Suprapubic skin (tissue), 4 donors: ENCODE measurements around the gene TMEM63A.

Source experiments
- POLR2A ChIP-seq, 2 donors: fragments of 450-650 bp; IDR thresholded peaks; one replicate each; pipeline ENCODE4 v1.6.1; 2017; ENCODE audit warnings: antibody characterized with exemption in 2 of 2, mild to moderate bottlenecking in 2 of 2, moderate library complexity in 2 of 2
- POLR2AphosphoS5 ChIP-seq, 3 donors: sonication (generic); formaldehyde crosslinking; IDR thresholded peaks; one replicate each; pipeline ENCODE4 v1.6.1; 2017; ENCODE audit warnings: antibody characterized with exemption in 3 of 3
- TF ChIP-seq, protein P1 (sequence below), 2 donors: fragments of 200-600 bp in 1 of 2; fragments of 450-650 bp in 1 of 2; sonication (generic) in 1 of 2; IDR thresholded peaks; one replicate each; pipeline ENCODE4 v1.5.1; 2016 to 2019; ENCODE audit warnings: antibody characterized with exemption in 2 of 2, mild to moderate bottlenecking in 1 of 2, moderate library complexity in 1 of 2

DNA sequence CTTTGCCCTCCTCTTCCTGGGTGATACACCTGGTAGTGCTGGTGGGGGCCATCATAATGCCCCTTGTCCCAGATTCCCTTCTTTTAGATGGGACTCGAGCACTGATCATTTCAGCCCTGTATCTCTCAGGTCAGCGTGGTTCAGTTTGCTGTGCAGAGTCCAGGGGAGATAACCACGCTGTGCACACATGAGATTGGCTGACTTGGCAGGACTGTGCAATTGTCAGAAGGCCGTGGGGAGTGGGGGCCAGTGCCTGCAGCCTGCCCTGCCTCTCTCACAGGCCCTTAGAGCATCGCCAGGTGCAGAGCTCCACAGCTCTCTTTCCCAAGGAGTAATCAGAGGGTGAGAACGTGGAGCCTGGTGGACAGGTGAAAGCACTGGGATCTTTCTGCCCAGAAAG lies 57.1 kb downstream of the TMEM63A start:
- TF ChIP-seq, protein P1, sequence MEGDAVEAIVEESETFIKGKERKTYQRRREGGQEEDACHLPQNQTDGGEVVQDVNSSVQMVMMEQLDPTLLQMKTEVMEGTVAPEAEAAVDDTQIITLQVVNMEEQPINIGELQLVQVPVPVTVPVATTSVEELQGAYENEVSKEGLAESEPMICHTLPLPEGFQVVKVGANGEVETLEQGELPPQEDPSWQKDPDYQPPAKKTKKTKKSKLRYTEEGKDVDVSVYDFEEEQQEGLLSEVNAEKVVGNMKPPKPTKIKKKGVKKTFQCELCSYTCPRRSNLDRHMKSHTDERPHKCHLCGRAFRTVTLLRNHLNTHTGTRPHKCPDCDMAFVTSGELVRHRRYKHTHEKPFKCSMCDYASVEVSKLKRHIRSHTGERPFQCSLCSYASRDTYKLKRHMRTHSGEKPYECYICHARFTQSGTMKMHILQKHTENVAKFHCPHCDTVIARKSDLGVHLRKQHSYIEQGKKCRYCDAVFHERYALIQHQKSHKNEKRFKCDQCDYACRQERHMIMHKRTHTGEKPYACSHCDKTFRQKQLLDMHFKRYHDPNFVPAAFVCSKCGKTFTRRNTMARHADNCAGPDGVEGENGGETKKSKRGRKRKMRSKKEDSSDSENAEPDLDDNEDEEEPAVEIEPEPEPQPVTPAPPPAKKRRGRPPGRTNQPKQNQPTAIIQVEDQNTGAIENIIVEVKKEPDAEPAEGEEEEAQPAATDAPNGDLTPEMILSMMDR (IDR thresholded peaks at IDR 0.05), result no peak
- no peak for TF ChIP-seq POLR2AphosphoS5 (IDR thresholded peaks at IDR 0.05)
- no peak for TF ChIP-seq POLR2A (IDR thresholded peaks at IDR 0.05)
